HepG2 (cell line): Measurements from ENCODE around the gene SHLD1.
"Not testable (repeated sequence)": the region's sequence is repeated elsewhere in the genome, so short reads cannot be mapped to it uniquely, and the experiment has no call there.

ENCODE experiments used
- JUN ChIP-seq: sonication (generic); formaldehyde crosslinking; IDR thresholded peaks from 2 replicates; pipeline ENCODE4 v1.4.0; 2020; ENCODE audit warnings: mild to moderate bottlenecking, missing genetic modification reagents
- PPARG ChIP-seq: conservative IDR thresholded peaks from 2 replicates; pipeline ENCODE4 v1.6.1; 2016; ENCODE audit warnings: missing biosample characterization, missing genetic modification reagents
- RFX3 ChIP-seq: IDR thresholded peaks from 2 replicates; pipeline ENCODE4 v1.6.1; 2016; ENCODE audit warnings: missing biosample characterization, missing genetic modification reagents
- TBP ChIP-seq: sonication (generic); formaldehyde crosslinking; IDR thresholded peaks from 2 replicates; pipeline ENCODE4 v1.5.0; 2020; ENCODE audit warnings: missing genetic modification reagents
- ZBTB33 ChIP-seq: sonication (generic); formaldehyde crosslinking; IDR thresholded peaks from 2 replicates; pipeline ENCODE4 v1.4.0; 2020; ENCODE audit warnings: missing genetic modification reagents
- ZBTB43 ChIP-seq: sonication (generic); formaldehyde crosslinking; conservative IDR thresholded peaks from 2 replicates; pipeline ENCODE4 v1.4.0; 2020; ENCODE audit warnings: missing genetic modification reagents

DNA sequence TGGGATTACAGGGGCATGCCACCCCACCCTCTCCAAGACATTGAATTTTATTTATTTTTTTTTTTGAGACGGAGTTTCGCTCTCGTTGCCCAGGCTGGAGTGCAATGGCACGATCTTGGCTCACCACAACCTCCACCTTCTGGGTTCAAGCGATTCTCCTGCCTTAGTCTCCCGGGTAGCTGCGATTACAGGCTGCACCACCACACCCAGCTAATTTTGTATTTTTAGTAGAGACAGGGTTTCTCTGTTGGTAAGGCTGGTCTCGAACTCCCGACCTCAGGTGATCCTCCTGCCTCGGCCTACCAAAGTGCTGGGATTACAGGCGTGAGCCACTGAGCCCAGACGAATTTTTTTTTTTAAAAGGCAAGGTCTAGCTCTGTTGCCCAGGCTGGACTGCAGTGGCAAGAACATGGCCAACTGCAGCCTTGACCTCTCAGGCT is 669 bp upstream of the SHLD1 start:
- TF ChIP-seq PPARG; ZBTB43; JUN; RFX3; ZBTB33 (CRISPR knock-in tag): not testable (repeated sequence)
- TF ChIP-seq TBP: 0 out of 2 replicates have a peak, but pooled peaks have one; percentile 36
